BJ (cell line): ENCODE data around the gene RTF1. TPM values are rescaled to one million over a fixed set of nuclear protein-coding genes. Genes with fewer than 3 reads are reported as not detected.

Experiments
- CTCF ChIA-PET: fragments of 350-600 bp; formaldehyde crosslinking; extraction: SDS; loops from one replicate; lab custom pipeline; 2021; ENCODE audit warnings: antibody characterized with exemption, inconsistent platforms; lab: Yijun Ruan, JAX
- POLR2A ChIA-PET: fragments of 300-600 bp; sonication (Branson Sonifier 250); formaldehyde crosslinking; extraction: SDS; loops from one replicate; lab custom pipeline; 2021; ENCODE audit warnings: antibody characterized with exemption; lab: Charles Lee
- DNase-seq: peaks from one replicate; pipeline ENCODE4 v3.0.0-alpha.2; 2011; ENCODE audit warnings: low read depth
- H3K27me3 ChIP-seq: 2 replicates; pipeline ENCODE4 v1.6.0; 2011; ENCODE audit warnings: low read length; ENCODE audit not compliant: control insufficient read depth, insufficient read depth
- H3K36me3 ChIP-seq: 2 replicates; pipeline ENCODE4 v1.5.1; 2011; ENCODE audit warnings: low read length; ENCODE audit not compliant: control insufficient read depth, insufficient read depth
- H3K4me3 ChIP-seq: 2 replicates; pipeline ENCODE4 v1.5.1; 2011; ENCODE audit warnings: low read depth, mild to moderate bottlenecking, control low read depth, low read length
- CTCF ChIP-seq: IDR thresholded peaks from 2 replicates; pipeline ENCODE4 v1.5.1; 2011; ENCODE audit warnings: low read depth, mild to moderate bottlenecking, control low read depth, inconsistent platforms, low read length, moderate library complexity; ENCODE audit not compliant: insufficient read depth
- polyA plus RNA-seq: library from polyadenylated mRNA; depleted of rRNA; stranded (reverse); fragments of >200 nt; gene quantifications from 2 replicates; pipeline ENCODE4 v1.2.3, GENCODE V29; 2011

Gene RTF1
- polyA plus RNA-seq, 1 experiment, result 22.6 TPM

- POLR2A ChIA-PET, result no interaction called here
These were observed 56.5 kb downstream of the RTF1 start for GRCh38 chr15:41473418-41473817.

GRCh38 chr15:41474436-41474835 is 57.5 kb downstream of the RTF1 start:
- DNase-seq, result no peak
- ChIA-PET POLR2A (no interaction called here), CTCF (interaction anchor here (1.1 to 3.9 kb wide), 2 partner anchors 7 to 9 kb away, joined by 3 to 33 read pairs; no protein-coding TSS in a partner anchor)
- Histone ChIP-seq H3K36me3 (peaks cover 14% of the 10 kb centered on the region), H3K4me3 (no peak overlapping the region), H3K27me3 (no peaks in the 10 kb centered on the region)
- no peak for TF ChIP-seq CTCF

More at GRCh38 chr15:41473418-41473817, 56.5 kb downstream of the RTF1 start:
- CTCF ChIA-PET, result interaction anchor here (1.1 kb wide), 1 partner anchor 8 kb away, joined by 3 read pairs; no protein-coding TSS in a partner anchor
- no peak for TF ChIP-seq CTCF
- Histone ChIP-seq H3K27me3 (no peaks in the 10 kb centered on the region), H3K4me3 (no peak overlapping the region), H3K36me3 (peaks cover 13% of the 10 kb centered on the region)
- DNase-seq, result no peak

- TF ChIP-seq CTCF, result no peak
- Histone ChIP-seq H3K4me3 (no peak overlapping the region), H3K27me3 (no peaks in the 10 kb centered on the region), H3K36me3 (peaks cover 18% of the 10 kb centered on the region)
- POLR2A ChIA-PET, result no interaction called here
- CTCF ChIA-PET, result interaction anchor here (1.3 to 3.9 kb wide), 2 partner anchors 9 to 10 kb away, joined by 4 to 33 read pairs; no protein-coding TSS in a partner anchor
- DNase-seq, result no peak
These were observed 58.0 kb downstream of the RTF1 start for GRCh38 chr15:41474941-41475340.

GRCh38 chr15:41476416-41477048 is 59.6 kb downstream of the RTF1 start:
- Histone ChIP-seq H3K36me3 (peaks cover 26% of the 10 kb centered on the region), H3K27me3 (no peaks in the 10 kb centered on the region), H3K4me3 (no peak overlapping the region)
- no peak for DNase-seq
- TF ChIP-seq CTCF, result no peak
- CTCF ChIA-PET, result interaction anchor here (3.9 kb wide), 1 partner anchor 11 kb away, joined by 33 read pairs; no protein-coding TSS in a partner anchor
- POLR2A ChIA-PET, result no interaction called here

GRCh38 chr15:41480396-41481140 is 63.7 kb downstream of the RTF1 start:
- no peak overlapping the region for H3K4me3 ChIP-seq
- ChIA-PET CTCF (interaction anchor here (0.7 to 1.8 kb wide), 2 partner anchors 15 to 51 kb away, joined by 4 to 6 read pairs; no protein-coding TSS in a partner anchor), POLR2A (no interaction called here)
- DNase-seq, result no peak
- peaks cover 22% of the 10 kb centered on the region for H3K36me3 ChIP-seq
- no peak for TF ChIP-seq CTCF
- H3K27me3 ChIP-seq, result no peaks in the 10 kb centered on the region
